Common myeloid progenitor, CD34-positive (primary cell): ENCODE data around the gene CD34.

Experiments
- CTCF ChIA-PET: fragments of 350-600 bp; sonication (Branson Sonifier 250); formaldehyde crosslinking; loops from one replicate; lab custom pipeline; 2021; ENCODE audit warnings: antibody characterized with exemption; lab: Charles Lee
- POLR2A ChIA-PET: fragments of 350-600 bp; sonication (Branson Sonifier 250); formaldehyde crosslinking; loops from one replicate; lab custom pipeline; 2021; ENCODE audit warnings: antibody characterized with exemption; lab: Charles Lee
- DNase-seq, 3 donors: peaks; one replicate each; pipeline versions ENCODE4 v3.0.0 to v3.0.0-alpha.2; 2013
- H3K27ac ChIP-seq, 2 experiments: 1 replicate in 1 of 2; 2 replicates in 1 of 2; pipeline ENCODE4 v1.7.0; 2013; ENCODE audit warnings: inconsistent platforms in 2 of 2, low read length in 2 of 2, mild to moderate bottlenecking in 2 of 2, low read depth in 1 of 2, moderate library complexity in 1 of 2; ENCODE audit not compliant: severe bottlenecking in 2 of 2, insufficient read depth in 1 of 2, poor library complexity in 1 of 2
- H3K27me3 ChIP-seq, 5 experiments: replicated peaks in 2 of 5; 1 replicate in 3 of 5; 2 replicates in 2 of 5; pipeline versions ENCODE4 v1.6.1 to v1.7.0; 2013; ENCODE audit warnings: low read length in 4 of 5, mild to moderate bottlenecking in 2 of 5, moderate library complexity in 2 of 5, inconsistent platforms in 1 of 5; ENCODE audit not compliant: insufficient read depth in 5 of 5, control insufficient read depth in 4 of 5
- H3K36me3 ChIP-seq, 4 experiments: 1 replicate in 2 of 4; 2 replicates in 2 of 4; pipeline versions ENCODE4 v1.6.1 to v1.7.0; 2013; ENCODE audit warnings: low read length in 3 of 4, control low read depth in 1 of 4, mild to moderate bottlenecking in 1 of 4; ENCODE audit not compliant: control insufficient read depth in 4 of 4, insufficient read depth in 4 of 4
- H3K4me1 ChIP-seq, 4 experiments: 1 replicate in 3 of 4; 2 replicates in 1 of 4; pipeline versions ENCODE4 v1.6.1 to v1.7.1; 2013; ENCODE audit warnings: low read length in 3 of 4, mild to moderate bottlenecking in 3 of 4, control low read depth in 1 of 4, inconsistent platforms in 1 of 4, moderate library complexity in 1 of 4; ENCODE audit not compliant: control insufficient read depth in 4 of 4, insufficient read depth in 4 of 4; ENCODE audit errors: control extremely low read depth in 1 of 4
- H3K4me3 ChIP-seq, 7 experiments: 1 replicate in 4 of 7; 2 replicates in 3 of 7; pipeline versions ENCODE4 v1.5.1 to v1.7.0; 2013; ENCODE audit warnings: mild to moderate bottlenecking in 7 of 7, low read length in 6 of 7, moderate library complexity in 6 of 7, inconsistent platforms in 2 of 7, low read depth in 2 of 7, control low read depth in 1 of 7; ENCODE audit not compliant: insufficient read depth in 4 of 7, control insufficient read depth in 1 of 7; ENCODE audit errors: extremely low read depth in 1 of 7
- H3K9me3 ChIP-seq, 5 experiments: 1 replicate in 4 of 5; 2 replicates in 1 of 5; pipeline versions ENCODE4 v1.6.1 to v1.7.1; 2013; ENCODE audit warnings: low read length in 4 of 5, mild to moderate bottlenecking in 2 of 5, inconsistent platforms in 1 of 5, low read depth in 1 of 5, moderate library complexity in 1 of 5; ENCODE audit not compliant: control insufficient read depth in 4 of 5, insufficient read depth in 2 of 5; ENCODE audit errors: control extremely low read depth in 1 of 5
- WGBS: methylation state at CpG from one replicate; pipeline ENCODE4 v1.1.5; 2013; ENCODE audit not compliant: insufficient coverage; 5-methylcytosine and 5-hydroxymethylcytosine counted together

Gene CD34

DNA sequence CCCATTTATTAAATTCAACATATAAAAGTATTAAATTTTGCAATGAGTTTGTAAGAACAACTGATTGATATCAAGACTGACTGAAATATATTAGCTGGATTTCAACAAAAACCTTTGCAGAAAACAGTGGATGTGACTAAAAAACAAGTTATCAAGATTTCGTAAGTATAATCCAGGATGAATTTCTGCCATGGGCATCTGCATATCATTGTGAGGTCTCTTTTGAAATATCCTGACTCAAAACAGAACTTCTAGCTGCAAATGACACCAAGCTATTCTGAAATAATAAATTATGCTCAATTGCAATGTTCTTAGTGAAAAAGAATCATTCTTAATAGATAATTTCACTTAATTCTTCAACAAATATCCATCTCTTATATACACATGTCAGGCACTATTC, 52.6 kb downstream of the CD34 start:
- ChIA-PET POLR2A (no interaction called here), CTCF (interaction anchor here (1.1 to 32.4 kb wide), 2 partner anchors 14 to 32 kb away, joined by 3 to 1057 read pairs; no protein-coding TSS in a partner anchor)
- no peaks in the 10 kb centered on the region for H3K27me3 ChIP-seq
- 71% methylated on average over 1 of the region's 1 CpG for WGBS
- H3K27ac ChIP-seq: peak overlapping the region in 1 of 2 experiments; percentile 14
- H3K4me1 ChIP-seq: peaks cover 11 to 84% (median 60%) of the 10 kb centered on the region in 4 experiments
- peaks cover 2 to 58% (median 20%) of the 10 kb centered on the region in 4 experiments for H3K36me3 ChIP-seq
- no peak overlapping the region for H3K4me3 ChIP-seq
- no peak for DNase-seq
- no peaks in the 10 kb centered on the region for H3K9me3 ChIP-seq

DNA sequence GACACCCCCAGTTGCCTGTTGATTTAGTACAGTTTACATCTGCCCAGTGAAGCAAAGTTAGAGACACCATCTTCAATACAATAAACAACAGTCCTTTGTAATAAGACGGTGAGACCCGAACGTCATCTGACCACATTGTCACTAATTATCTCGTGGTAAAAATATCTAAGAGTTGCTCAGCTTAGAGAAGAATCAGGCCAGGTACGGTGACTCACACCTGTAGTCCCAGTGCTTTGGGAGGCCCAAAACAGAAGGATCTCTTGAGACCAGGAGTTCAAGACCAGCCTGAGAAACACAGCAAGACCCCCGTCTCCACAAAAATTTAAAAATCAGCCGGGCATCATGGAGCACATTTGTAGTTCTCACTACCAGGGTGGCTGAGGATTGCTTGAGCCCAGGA, 53.5 kb downstream of the CD34 start:
- Histone ChIP-seq H3K27me3 (no peaks in the 10 kb centered on the region), H3K4me3 (no peak overlapping the region), H3K4me1 (peaks cover 13 to 84% (median 61%) of the 10 kb centered on the region in 4 experiments), H3K36me3 (peaks cover 2 to 58% (median 20%) of the 10 kb centered on the region in 4 experiments), H3K9me3 (no peaks in the 10 kb centered on the region), H3K27ac (no peak overlapping the region)
- no peak for DNase-seq
- 97% methylated on average over 5 of the region's 7 CpGs for WGBS
- ChIA-PET POLR2A (no interaction called here), CTCF (interaction anchor here (1.5 to 32.4 kb wide), 2 partner anchors 11 to 31 kb away, joined by 8 to 1057 read pairs; no protein-coding TSS in a partner anchor)

DNA sequence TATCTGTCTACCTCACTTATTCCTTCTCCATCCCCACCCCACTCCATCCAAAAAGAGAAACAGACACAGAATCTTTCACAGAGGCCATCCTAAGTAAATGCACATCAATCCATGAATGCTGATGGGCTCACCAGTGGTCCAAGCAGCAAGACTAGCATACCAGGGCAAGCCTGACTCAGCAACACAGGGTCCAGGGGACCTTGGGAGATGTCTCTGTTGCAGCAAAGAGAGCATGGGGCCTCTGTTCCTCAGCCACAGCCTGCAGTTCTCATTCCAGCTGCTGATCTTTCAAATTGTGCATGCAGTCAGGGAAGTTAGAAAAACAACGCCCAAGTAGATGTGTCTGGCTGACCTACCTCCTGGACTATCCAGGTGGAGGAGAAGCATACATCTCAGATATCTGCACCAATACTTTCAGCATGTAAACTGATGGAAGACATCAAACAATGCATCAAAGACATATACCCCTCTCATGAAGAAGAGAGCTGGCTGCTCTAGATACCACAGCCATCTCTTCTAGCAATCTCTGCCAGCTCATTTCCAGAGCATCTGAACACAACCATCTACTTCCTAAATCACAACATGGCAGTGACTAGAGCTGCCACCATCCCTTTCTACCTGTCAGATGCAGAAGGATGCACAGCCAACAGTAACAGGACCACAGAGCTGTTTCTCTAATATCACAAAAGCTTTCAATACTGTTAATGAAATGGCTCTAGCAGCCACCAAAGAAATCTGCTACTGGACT, 54.5 kb downstream of the CD34 start:
- H3K36me3 ChIP-seq: peaks cover 2 to 68% (median 22%) of the 10 kb centered on the region in 4 experiments
- H3K9me3 ChIP-seq: no peaks in the 10 kb centered on the region
- POLR2A ChIA-PET: no interaction called here
- DNase-seq: no peak
- CTCF ChIA-PET: interaction anchor here (1.5 to 32.4 kb wide), 3 partner anchors 10 to 30 kb away, joined by 3 to 1057 read pairs (median 8); no protein-coding TSS in a partner anchor
- H3K4me1 ChIP-seq: peaks cover 14 to 84% (median 59%) of the 10 kb centered on the region in 4 experiments
- no peak overlapping the region for H3K27ac ChIP-seq
- H3K27me3 ChIP-seq: no peaks in the 10 kb centered on the region
- H3K4me3 ChIP-seq: no peak overlapping the region
- 63% methylated on average over 1 of the region's 1 CpG for WGBS

DNA sequence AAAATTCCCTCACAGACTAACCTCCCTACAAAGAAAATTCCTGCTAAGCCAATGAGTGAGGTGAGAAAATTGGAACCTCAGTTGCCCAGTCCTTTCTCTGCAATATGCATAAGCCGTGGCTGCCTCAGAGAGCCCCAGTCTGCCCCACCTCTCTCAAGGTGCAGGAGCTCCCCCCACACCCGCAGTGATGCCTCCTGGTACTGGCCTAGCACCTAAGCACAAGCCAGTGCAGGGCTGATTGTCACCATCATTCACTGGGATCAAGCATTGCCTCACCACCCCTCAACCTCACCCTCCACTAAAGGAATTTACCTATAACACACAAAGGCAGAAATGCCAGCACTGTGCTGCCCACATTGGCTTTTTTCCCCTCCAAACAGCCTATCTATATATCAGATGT, 56.9 kb downstream of the CD34 start:
- 100% methylated on average over 2 of the region's 2 CpGs for WGBS
- Histone ChIP-seq H3K9me3 (no peaks in the 10 kb centered on the region), H3K4me3 (peak overlapping the region in 1 of 7 experiments; percentile 16), H3K27ac (no peak overlapping the region), H3K4me1 (peaks cover 16 to 86% (median 68%) of the 10 kb centered on the region in 4 experiments), H3K36me3 (peaks cover 5 to 71% (median 23%) of the 10 kb centered on the region in 4 experiments), H3K27me3 (no peaks in the 10 kb centered on the region)
- POLR2A ChIA-PET: no interaction called here
- CTCF ChIA-PET: interaction anchor here (1.4 to 32.4 kb wide), 3 partner anchors 15 to 28 kb away, joined by 3 to 1057 read pairs (median 11); no protein-coding TSS in a partner anchor
- no peak for DNase-seq

DNA sequence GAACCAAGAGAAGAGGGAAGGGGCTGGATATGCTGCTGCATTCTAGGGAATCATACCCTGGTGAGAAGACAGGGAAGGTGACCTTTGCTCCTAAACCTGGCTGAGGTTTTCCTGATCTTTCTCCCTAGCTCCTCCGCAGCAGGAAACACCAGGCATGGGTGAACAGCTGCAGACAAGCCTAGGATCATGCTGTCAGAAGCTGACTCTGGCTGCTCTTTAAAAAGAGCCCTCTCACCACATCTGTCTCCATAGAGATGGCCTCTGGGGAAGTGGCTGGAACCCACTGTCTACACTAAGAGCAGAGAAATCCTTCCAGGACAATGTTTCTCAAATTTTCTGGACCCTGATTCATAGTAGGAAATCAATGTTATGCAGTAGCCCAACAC, 57.6 kb downstream of the CD34 start:
- ChIA-PET CTCF (interaction anchor here (1.2 to 32.4 kb wide), 5 partner anchors 8 to 31 kb away, joined by 4 to 1057 read pairs (median 11); no protein-coding TSS in a partner anchor), POLR2A (no interaction called here)
- no peak overlapping the region for H3K27ac ChIP-seq
- no peaks in the 10 kb centered on the region for H3K27me3 ChIP-seq
- peak overlapping the region in 3 of 7 experiments; percentile 6 to 26 (median 8) for H3K4me3 ChIP-seq
- peak in 1 of 3 donors; percentile 50 for DNase-seq
- WGBS: no CpG with 5 or more reads among the region's 1 CpG
- H3K36me3 ChIP-seq: peaks cover 5 to 67% (median 23%) of the 10 kb centered on the region in 4 experiments
- H3K9me3 ChIP-seq: no peaks in the 10 kb centered on the region
- H3K4me1 ChIP-seq: peaks cover 16 to 85% (median 67%) of the 10 kb centered on the region in 4 experiments

DNA sequence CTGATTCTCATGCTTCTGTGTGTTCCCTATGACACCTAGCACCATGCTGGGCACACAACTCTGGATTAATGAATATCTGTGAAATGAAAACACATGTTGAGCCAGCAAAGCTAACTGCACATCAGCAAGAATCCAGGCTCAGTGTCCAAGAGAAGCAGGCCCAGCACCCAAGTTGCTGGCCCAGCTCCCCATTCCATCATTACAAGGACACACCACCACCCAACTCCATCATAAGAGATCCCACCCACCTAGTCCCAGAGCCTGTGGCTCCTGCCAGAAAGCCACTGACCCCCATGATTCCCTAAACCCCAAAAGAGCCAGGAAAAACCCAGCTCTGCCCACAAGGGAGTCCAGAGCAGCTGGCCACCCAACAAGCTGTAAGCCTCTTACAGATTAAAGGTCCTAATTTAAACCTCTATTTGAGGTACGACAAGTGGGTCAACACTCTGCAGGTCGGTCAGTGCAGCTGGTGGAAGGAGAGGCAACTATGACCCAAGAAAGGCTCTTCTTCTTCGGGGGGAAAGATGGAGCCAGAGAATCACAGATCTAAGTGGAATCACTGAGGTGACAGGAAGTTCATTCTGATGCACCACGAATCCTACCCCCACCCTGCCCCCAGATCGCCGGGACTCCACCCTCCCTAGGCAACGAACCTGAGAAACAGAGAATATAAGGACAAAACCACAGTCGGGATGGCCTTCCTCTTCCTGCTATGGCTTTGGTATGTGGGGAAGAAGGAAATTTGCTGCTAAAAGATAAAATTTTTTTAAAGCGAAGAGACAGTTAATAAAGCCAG, 58.2 kb downstream of the CD34 start:
- Histone ChIP-seq H3K4me1 (peaks cover 16 to 85% (median 70%) of the 10 kb centered on the region in 4 experiments), H3K27me3 (no peaks in the 10 kb centered on the region), H3K36me3 (peaks cover 5 to 67% (median 23%) of the 10 kb centered on the region in 4 experiments), H3K4me3 (peak overlapping the region in 3 of 7 experiments; percentile 6 to 26 (median 8)), H3K9me3 (no peaks in the 10 kb centered on the region), H3K27ac (no peak overlapping the region)
- POLR2A ChIA-PET: no interaction called here
- CTCF ChIA-PET: interaction anchor here (1.2 to 32.4 kb wide), 6 partner anchors 9 to 32 kb away, joined by 4 to 1057 read pairs (median 9); no protein-coding TSS in a partner anchor
- WGBS: 44% methylated on average over 4 of the region's 9 CpGs
- DNase-seq: no peak
